Ectodermal cell (in vitro differentiated cells): ENCODE measurements around the gene PPT2.
"Not testable (repeated sequence)": the region's sequence is repeated elsewhere in the genome, so short reads cannot be mapped to it uniquely, and the experiment has no call there.

Experiments used
- H3K27ac ChIP-seq: 2 replicates; pipeline ENCODE4 v1.7.0; 2013; ENCODE audit warnings: mild to moderate bottlenecking, low read depth, low read length; ENCODE audit not compliant: insufficient read depth, poor library complexity, severe bottlenecking
- H3K27me3 ChIP-seq: 2 replicates; pipeline ENCODE4 v1.7.0; 2013; ENCODE audit warnings: mild to moderate bottlenecking, low read length; ENCODE audit not compliant: insufficient read depth, control insufficient read depth, poor library complexity, severe bottlenecking
- H3K36me3 ChIP-seq: one replicate; pipeline ENCODE4 v1.7.0; 2013; ENCODE audit warnings: low read length; ENCODE audit not compliant: control insufficient read depth, insufficient read depth
- H3K4me1 ChIP-seq: one replicate; pipeline ENCODE4 v1.7.0; 2013; ENCODE audit warnings: low read length; ENCODE audit not compliant: control insufficient read depth, insufficient read depth
- H3K4me3 ChIP-seq: 2 replicates; pipeline ENCODE4 v1.7.0; 2013; ENCODE audit warnings: low read depth, low read length, control low read depth; ENCODE audit not compliant: insufficient read depth
- H3K9me3 ChIP-seq: 2 replicates; pipeline ENCODE4 v1.7.0; 2013; ENCODE audit warnings: mild to moderate bottlenecking, low read length, moderate library complexity; ENCODE audit not compliant: control insufficient read depth
- WGBS, 2 experiments: methylation state at CpG; one replicate each; pipeline ENCODE4 v1.1.7; 2013; ENCODE audit warnings: missing lambda C conversion rate in 2 of 2; 5-methylcytosine and 5-hydroxymethylcytosine counted together

PPT2 gene

DNA sequence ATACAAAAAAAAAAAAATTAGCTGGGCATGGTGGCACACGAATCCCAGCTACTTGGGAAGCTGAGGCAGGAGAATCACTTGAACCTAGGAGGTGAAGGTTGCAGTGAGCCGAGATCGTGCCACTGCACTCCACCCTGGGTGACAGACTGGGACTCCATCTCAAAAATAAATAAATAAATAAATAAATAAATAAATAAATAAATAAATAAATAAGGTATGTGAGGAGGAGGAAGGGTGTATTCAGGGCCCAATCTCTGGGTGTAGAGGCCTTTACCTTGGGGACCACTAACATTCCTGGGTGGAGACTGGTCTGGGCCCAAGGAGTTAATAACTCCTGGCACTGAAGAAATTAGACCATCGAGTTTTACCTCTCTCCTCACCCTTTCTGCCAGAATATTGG lies 57.5 kb downstream of the PPT2 start:
- not testable (repeated sequence) for H3K27ac ChIP-seq, H3K27me3 ChIP-seq, H3K4me3 ChIP-seq, H3K4me1 ChIP-seq, H3K36me3 ChIP-seq, H3K9me3 ChIP-seq
- 88 to 92% methylated on average over 3 to 4 of the region's 4 CpGs for WGBS, 2 experiments

GRCh38 chr6:32212076-32212760 lies 58.3 kb downstream of the PPT2 start:
- H3K9me3 ChIP-seq, result no peaks in the 10 kb centered on the region
- 89 to 90% methylated on average over 12 of the region's 12 CpGs for WGBS, 2 experiments
- no peaks in the 10 kb centered on the region for H3K27me3 ChIP-seq
- H3K27ac ChIP-seq, result no peak overlapping the region
- no peak overlapping the region for H3K4me3 ChIP-seq
- no peaks in the 10 kb centered on the region for H3K36me3 ChIP-seq
- no peaks in the 10 kb centered on the region for H3K4me1 ChIP-seq
